HCT116 (cell line): Measurements from ENCODE around the gene ECE2. TPM values are rescaled to one million over a fixed set of nuclear protein-coding genes. Genes with fewer than 3 reads are reported as not detected.

Experiments
- ATAC-seq: fragments of 200-7000 bp; cut with Tn5 transposase; 2 replicates; pipeline ENCODE4 v1.9.1; 2020; ENCODE audit warnings: mild to moderate bottlenecking, moderate library complexity
- BruUV-seq: library from RNA; stranded (reverse); fragments of 400-500 nt; replicated peaks from 2 replicates; lab custom pipeline; 2021; lab: Mats Ljungman, UMichigan
- CTCF ChIA-PET: fragments of 300-600 bp; sonication (Branson Sonifier 250); formaldehyde crosslinking; loops from one replicate; lab custom pipeline; 2021; ENCODE audit warnings: antibody characterized with exemption; lab: Charles Lee
- POLR2A ChIA-PET: fragments of 300-600, 350-600 bp; sonication (Branson Sonifier 250); formaldehyde crosslinking; loops from one replicate; lab custom pipeline; 2021; ENCODE audit warnings: antibody characterized with exemption; lab: Charles Lee
- RAD21 ChIA-PET, 2 experiments: fragments of 300-600 bp; sonication (Branson Sonifier 250); formaldehyde crosslinking; loops; one replicate each; lab custom pipeline; 2023; ENCODE audit warnings: low total read pairs in 2 of 2; ENCODE audit not compliant: uncharacterized antibody in 2 of 2, unreplicated experiment in 2 of 2, low non-redundant PET in 1 of 2; lab: Charles Lee
- DNase-seq: peaks from one replicate; pipeline ENCODE4 v3.0.0-alpha.2; 2010; ENCODE audit warnings: low read depth, low spot score
- H2AFZ ChIP-seq: fragments of 200-600 bp; shearing (Covaris generic), sonication (generic); 2 replicates; pipeline ENCODE4 v1.6.1; 2017; ENCODE audit warnings: low read depth, mixed run types, mixed read lengths, antibody characterized with exemption, low read length; ENCODE audit not compliant: poor library complexity, severe bottlenecking
- H3K27ac ChIP-seq: 2 replicates; pipeline ENCODE4 v1.5.1; 2012; ENCODE audit warnings: low read depth, low read length
- H3K27me3 ChIP-seq: fragments of 200-600 bp; sonication (generic); 2 replicates; pipeline ENCODE4 v1.6.1; 2016; ENCODE audit warnings: mixed run types, low read length, mixed read lengths; ENCODE audit not compliant: insufficient read depth
- H3K36me3 ChIP-seq, 2 experiments: fragments of 200-500 bp in 1 of 2; fragments of 200-600 bp in 1 of 2; sonication (Bioruptor generic) in 1 of 2; sonication (generic) in 1 of 2; 2 replicates each; pipeline versions ENCODE4 v1.5.1 to v1.6.1; 2014 to 2016; ENCODE audit warnings: low read length in 2 of 2, inconsistent platforms in 1 of 2, mixed read lengths in 1 of 2, mixed run types in 1 of 2; ENCODE audit not compliant: insufficient read depth in 2 of 2, control insufficient read depth in 1 of 2
- H3K4me1 ChIP-seq, 2 experiments: fragments of 200-600 bp in 1 of 2; sonication (generic) in 1 of 2; 2 replicates each; pipeline versions ENCODE4 v1.5.1 to v1.6.1; 2012 to 2017; ENCODE audit warnings: low read length in 2 of 2, inconsistent platforms in 1 of 2, mild to moderate bottlenecking in 1 of 2, mixed read lengths in 1 of 2, mixed run types in 1 of 2, moderate library complexity in 1 of 2; ENCODE audit not compliant: insufficient read depth in 2 of 2, control insufficient read depth in 1 of 2
- H3K4me2 ChIP-seq: fragments of 200-600 bp; sonication (generic); 2 replicates; pipeline ENCODE4 v1.6.1; 2017; ENCODE audit warnings: mixed run types, low read length, mixed read lengths
- H3K4me3 ChIP-seq, 2 experiments: fragments of 200-600 bp in 1 of 2; sonication (generic) in 1 of 2; replicated peaks in 1 of 2; 2 replicates each; pipeline ENCODE4 v1.5.1; 2011 to 2016; ENCODE audit warnings: low read length in 2 of 2, control low read depth in 1 of 2, low read depth in 1 of 2, mild to moderate bottlenecking in 1 of 2, mixed read lengths in 1 of 2, mixed run types in 1 of 2
- H3K79me2 ChIP-seq: fragments of 200-600 bp; sonication (generic); 2 replicates; pipeline ENCODE4 v1.6.1; 2017; ENCODE audit warnings: mild to moderate bottlenecking, mixed run types, low read length, moderate library complexity, mixed read lengths; ENCODE audit not compliant: insufficient read depth
- H3K9ac ChIP-seq: fragments of 200-600 bp; sonication (generic); 2 replicates; pipeline ENCODE4 v1.6.1; 2016; ENCODE audit warnings: low read length, mixed read lengths
- H3K9me2 ChIP-seq: fragments of 200-600 bp; sonication (generic), shearing (Covaris generic); 2 replicates; pipeline ENCODE4 v1.6.1; 2017; ENCODE audit warnings: mixed run types, mild to moderate bottlenecking, moderate library complexity; ENCODE audit not compliant: insufficient read depth
- H3K9me3 ChIP-seq, 2 experiments: fragments of 200-500 bp in 1 of 2; fragments of 200-600 bp in 1 of 2; sonication (Bioruptor generic) in 1 of 2; sonication (generic) in 1 of 2; 2 replicates each; pipeline ENCODE4 v1.6.1; 2014 to 2017; ENCODE audit warnings: low read length in 2 of 2, mixed read lengths in 2 of 2, inconsistent platforms in 1 of 2, low read depth in 1 of 2, mild to moderate bottlenecking in 1 of 2, mixed run types in 1 of 2, moderate library complexity in 1 of 2; ENCODE audit not compliant: control insufficient read depth in 1 of 2, insufficient read depth in 1 of 2
- H4K20me1 ChIP-seq: fragments of 200-600 bp; sonication (generic), shearing (Covaris generic); 2 replicates; pipeline ENCODE4 v1.6.1; 2017; ENCODE audit warnings: mixed run types, mild to moderate bottlenecking, moderate library complexity; ENCODE audit not compliant: insufficient read depth
- CBX3 ChIP-seq: IDR thresholded peaks from 2 replicates; pipeline ENCODE4 v1.6.1; 2012; ENCODE audit warnings: low read depth
- EZH2 ChIP-seq: fragments of 200-600 bp; sonication (generic); IDR thresholded peaks from 2 replicates; pipeline ENCODE4 v1.6.1; 2017; ENCODE audit warnings: antibody characterized with exemption, mixed run types
- POLR2A ChIP-seq: IDR thresholded peaks from 2 replicates; pipeline ENCODE4 v1.7.0; 2011; ENCODE audit warnings: borderline replicate concordance; ENCODE audit not compliant: insufficient read depth, insufficient read length; ENCODE audit errors: extremely low read depth
- SIN3A ChIP-seq: IDR thresholded peaks from 2 replicates; pipeline ENCODE4 v1.6.1; 2012; ENCODE audit warnings: low read depth
- SP1 ChIP-seq: IDR thresholded peaks from 2 replicates; pipeline ENCODE4 v1.6.1; 2012; ENCODE audit warnings: low read depth
- SRF ChIP-seq: IDR thresholded peaks from 2 replicates; pipeline ENCODE4 v1.6.1; 2012; ENCODE audit warnings: low read depth
- TCF7L2 ChIP-seq: IDR thresholded peaks from 2 replicates; pipeline ENCODE4 v1.7.0; 2011; ENCODE audit warnings: borderline replicate concordance, inconsistent platforms; ENCODE audit not compliant: insufficient read depth, insufficient read length; ENCODE audit errors: extremely low read depth
- YY1 ChIP-seq: IDR thresholded peaks from 2 replicates; pipeline ENCODE4 v1.6.1; 2011; ENCODE audit warnings: low read length, low read depth, moderate library complexity, mild to moderate bottlenecking; ENCODE audit not compliant: insufficient replicate concordance; ENCODE audit errors: extremely low read depth
- intact Hi-C: fragments of 100-400 bp; cut with micrococcal nuclease; formaldehyde crosslinking; loops from 2 replicates; pipeline ENCODE4 v1.10.0; 2022
- total RNA-seq: library from RNA; stranded (reverse); gene quantifications from one replicate; pipeline ENCODE4 v1.2.1, GENCODE V29; 2021; ENCODE audit not compliant: unreplicated experiment
- TF ChIP-seq, protein P1 (sequence below): IDR thresholded peaks from 2 replicates; pipeline ENCODE4 v1.6.1; 2011; ENCODE audit warnings: mild to moderate bottlenecking, low read length, moderate library complexity; ENCODE audit not compliant: insufficient replicate concordance; ENCODE audit errors: extremely low read depth
- TF ChIP-seq, protein P2 (sequence below): IDR thresholded peaks from 2 replicates; pipeline ENCODE4 v1.6.1; 2012; ENCODE audit warnings: low read depth

ECE2 gene
- total RNA-seq, 1 experiment from 2014 or later: not detected

DNA sequence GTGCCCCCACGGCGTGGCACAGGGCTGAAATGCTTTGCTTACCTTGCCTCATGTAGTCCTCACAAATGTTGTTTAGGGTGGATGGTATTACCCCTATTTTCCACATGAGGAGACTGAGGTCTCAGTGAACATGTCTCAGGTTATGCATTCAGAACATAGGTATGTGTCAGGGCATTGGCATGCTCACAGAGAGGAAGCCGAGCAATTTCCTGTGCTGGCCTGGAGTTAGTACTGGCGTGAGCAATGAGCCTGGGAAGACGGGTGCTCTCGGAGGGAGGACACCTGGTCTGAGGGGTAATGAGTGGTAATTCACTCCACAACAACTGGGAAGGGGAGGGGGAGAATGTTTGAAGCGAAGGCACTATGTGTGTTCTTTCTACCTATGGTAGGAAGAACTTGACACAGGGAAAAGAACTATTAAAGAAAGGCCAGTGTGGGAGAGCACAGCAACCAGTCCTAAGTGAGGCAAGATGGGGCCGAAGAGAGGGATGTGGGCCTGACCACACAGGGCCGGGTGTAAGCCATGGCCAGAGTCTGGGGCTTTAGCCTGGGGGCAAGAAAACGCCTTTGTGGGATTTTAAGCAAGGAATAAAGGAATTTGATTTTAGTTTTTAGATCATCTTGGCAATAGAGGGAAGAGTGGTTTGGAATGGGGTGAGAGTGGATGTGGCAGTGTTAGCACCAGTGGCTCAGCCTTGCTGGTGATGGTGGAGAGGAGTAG is 56.7 kb downstream of the ECE2 start:
- no peaks in the 10 kb centered on the region for H3K9me2 ChIP-seq
- intact Hi-C loops: no loop called here
- H3K27ac ChIP-seq: peak overlapping the region; percentile 15; the same call in 1 of the 2 replicates
- TF ChIP-seq SP1 (no peak), SRF (no peak), CBX3 (no peak), TCF7L2 (no peak), YY1 (no peak), EZH2 (no peak), SIN3A (no peak), POLR2A (no peak)
- TF ChIP-seq, protein P1, sequence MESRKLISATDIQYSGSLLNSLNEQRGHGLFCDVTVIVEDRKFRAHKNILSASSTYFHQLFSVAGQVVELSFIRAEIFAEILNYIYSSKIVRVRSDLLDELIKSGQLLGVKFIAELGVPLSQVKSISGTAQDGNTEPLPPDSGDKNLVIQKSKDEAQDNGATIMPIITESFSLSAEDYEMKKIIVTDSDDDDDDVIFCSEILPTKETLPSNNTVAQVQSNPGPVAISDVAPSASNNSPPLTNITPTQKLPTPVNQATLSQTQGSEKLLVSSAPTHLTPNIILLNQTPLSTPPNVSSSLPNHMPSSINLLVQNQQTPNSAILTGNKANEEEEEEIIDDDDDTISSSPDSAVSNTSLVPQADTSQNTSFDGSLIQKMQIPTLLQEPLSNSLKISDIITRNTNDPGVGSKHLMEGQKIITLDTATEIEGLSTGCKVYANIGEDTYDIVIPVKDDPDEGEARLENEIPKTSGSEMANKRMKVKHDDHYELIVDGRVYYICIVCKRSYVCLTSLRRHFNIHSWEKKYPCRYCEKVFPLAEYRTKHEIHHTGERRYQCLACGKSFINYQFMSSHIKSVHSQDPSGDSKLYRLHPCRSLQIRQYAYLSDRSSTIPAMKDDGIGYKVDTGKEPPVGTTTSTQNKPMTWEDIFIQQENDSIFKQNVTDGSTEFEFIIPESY: no peak
- TF ChIP-seq, protein P2, sequence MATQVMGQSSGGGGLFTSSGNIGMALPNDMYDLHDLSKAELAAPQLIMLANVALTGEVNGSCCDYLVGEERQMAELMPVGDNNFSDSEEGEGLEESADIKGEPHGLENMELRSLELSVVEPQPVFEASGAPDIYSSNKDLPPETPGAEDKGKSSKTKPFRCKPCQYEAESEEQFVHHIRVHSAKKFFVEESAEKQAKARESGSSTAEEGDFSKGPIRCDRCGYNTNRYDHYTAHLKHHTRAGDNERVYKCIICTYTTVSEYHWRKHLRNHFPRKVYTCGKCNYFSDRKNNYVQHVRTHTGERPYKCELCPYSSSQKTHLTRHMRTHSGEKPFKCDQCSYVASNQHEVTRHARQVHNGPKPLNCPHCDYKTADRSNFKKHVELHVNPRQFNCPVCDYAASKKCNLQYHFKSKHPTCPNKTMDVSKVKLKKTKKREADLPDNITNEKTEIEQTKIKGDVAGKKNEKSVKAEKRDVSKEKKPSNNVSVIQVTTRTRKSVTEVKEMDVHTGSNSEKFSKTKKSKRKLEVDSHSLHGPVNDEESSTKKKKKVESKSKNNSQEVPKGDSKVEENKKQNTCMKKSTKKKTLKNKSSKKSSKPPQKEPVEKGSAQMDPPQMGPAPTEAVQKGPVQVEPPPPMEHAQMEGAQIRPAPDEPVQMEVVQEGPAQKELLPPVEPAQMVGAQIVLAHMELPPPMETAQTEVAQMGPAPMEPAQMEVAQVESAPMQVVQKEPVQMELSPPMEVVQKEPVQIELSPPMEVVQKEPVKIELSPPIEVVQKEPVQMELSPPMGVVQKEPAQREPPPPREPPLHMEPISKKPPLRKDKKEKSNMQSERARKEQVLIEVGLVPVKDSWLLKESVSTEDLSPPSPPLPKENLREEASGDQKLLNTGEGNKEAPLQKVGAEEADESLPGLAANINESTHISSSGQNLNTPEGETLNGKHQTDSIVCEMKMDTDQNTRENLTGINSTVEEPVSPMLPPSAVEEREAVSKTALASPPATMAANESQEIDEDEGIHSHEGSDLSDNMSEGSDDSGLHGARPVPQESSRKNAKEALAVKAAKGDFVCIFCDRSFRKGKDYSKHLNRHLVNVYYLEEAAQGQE: no peak
- TF ChIP-seq, all 23 proteins: peak for 0
- Histone ChIP-seq H3K9me3 (no peaks in the 10 kb centered on the region), H3K4me3 (no peak overlapping the region), H3K9ac (peak overlapping the region; percentile 25), H3K36me3 (peaks cover 55 to 71% of the 10 kb centered on the region in 2 experiments), H4K20me1 (peaks cover 28% of the 10 kb centered on the region; the same call in 1 of the 2 replicates), H2AFZ (no peak overlapping the region), H3K4me1 (peaks cover 2 to 68% of the 10 kb centered on the region in 2 experiments; a peak in 2 of 4 replicates), H3K79me2 (peaks cover 73% of the 10 kb centered on the region), H3K4me2 (peak overlapping the region; percentile 34; the same call in 1 of the 2 replicates), H3K27me3 (no peaks in the 10 kb centered on the region)
- no TSS peak for BruUV-seq
- ATAC-seq (no peak), DNase-seq (no peak)
- CTCF ChIA-PET: no interaction called here
- POLR2A ChIA-PET: no interaction called here
- RAD21 ChIA-PET: no interaction called here
